IPS DF 4.7 (cell line): ENCODE measurements around the gene HNRNPM.

Source experiments
- DNase-seq: peaks from one replicate; pipeline ENCODE4 v3.0.0-alpha.2; 2013; ENCODE audit warnings: low spot score; ENCODE audit errors: extremely low read depth

HNRNPM gene

DNA sequence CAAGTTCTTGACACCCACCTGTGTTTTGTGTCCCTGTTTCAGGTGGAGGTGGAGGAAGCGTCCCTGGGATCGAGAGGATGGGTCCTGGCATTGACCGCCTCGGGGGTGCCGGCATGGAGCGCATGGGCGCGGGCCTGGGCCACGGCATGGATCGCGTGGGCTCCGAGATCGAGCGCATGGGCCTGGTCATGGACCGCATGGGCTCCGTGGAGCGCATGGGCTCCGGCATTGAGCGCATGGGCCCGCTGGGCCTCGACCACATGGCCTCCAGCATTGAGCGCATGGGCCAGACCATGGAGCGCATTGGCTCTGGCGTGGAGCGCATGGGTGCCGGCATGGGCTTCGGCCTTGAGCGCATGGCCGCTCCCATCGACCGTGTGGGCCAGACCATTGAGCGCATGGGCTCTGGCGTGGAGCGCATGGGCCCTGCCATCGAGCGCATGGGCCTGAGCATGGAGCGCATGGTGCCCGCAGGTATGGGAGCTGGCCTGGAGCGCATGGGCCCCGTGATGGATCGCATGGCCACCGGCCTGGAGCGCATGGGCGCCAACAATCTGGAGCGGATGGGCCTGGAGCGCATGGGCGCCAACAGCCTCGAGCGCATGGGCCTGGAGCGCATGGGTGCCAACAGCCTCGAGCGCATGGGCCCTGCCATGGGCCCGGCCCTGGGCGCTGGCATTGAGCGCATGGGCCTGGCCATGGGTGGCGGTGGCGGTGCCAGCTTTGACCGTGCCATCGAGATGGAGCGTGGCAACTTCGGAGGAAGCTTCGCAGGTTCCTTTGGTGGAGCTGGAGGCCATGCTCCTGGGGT lies 41.0 kb downstream of the HNRNPM start:
- no peak for DNase-seq

DNA sequence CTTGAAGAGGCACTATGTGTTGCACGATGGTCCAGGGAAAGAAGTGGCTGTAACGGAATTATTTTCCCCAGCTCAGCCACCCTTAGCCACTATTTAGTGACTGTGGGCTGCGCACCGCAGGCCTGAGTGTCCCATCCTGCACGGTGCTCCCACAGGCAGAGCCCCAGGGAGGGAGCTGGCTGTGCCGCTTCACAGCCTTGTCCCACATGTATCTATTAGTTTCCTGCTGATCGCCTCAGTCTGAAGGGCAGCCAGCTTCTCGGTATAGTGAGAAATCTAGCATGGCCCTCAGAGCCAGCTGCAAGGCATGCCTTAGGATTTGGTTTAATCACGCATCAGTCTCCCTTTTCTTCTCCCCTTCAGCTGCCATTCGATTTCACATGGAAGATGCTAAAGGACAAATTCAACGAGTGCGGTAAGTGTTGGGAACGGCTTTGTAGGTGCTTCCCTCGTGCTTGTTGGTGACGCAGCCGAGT lies 41.9 kb downstream of the HNRNPM start:
- DNase-seq = no peak

DNA sequence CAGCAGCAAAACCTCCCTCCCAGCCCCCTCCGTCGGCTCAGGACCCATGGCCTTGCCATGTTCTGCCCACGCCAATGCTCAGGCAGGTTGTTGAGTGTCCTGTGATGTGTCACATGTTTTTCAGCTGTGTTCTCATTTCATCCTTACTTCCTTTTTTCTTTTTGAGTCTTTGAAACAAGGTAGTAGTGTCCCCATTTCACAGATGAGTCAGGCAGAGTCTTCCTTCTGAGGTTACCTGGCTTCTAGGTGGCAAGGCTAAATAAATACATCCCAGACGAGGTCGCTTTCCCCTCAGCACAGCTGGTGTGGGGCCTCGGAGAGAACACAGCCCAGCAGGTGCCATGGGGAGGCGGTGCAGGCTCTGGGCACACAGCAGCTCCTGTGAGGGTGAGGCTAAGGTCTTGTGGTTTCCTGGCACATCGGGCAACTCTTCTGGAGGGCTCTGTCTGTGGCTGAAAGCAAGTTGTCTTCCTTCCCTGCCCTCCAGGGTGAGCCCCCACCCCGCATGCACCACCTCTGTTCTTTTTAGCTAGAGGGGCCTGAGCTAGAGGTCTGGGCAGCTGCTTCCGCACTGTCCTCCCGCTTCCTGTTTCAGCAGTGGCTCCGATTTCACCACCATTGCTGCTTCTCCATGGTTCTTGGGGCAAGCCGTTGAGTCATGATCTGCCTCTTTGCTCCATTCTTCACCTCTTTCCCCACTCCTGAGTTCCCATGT lies 42.5 kb downstream of the HNRNPM start:
- no peak for DNase-seq

DNA sequence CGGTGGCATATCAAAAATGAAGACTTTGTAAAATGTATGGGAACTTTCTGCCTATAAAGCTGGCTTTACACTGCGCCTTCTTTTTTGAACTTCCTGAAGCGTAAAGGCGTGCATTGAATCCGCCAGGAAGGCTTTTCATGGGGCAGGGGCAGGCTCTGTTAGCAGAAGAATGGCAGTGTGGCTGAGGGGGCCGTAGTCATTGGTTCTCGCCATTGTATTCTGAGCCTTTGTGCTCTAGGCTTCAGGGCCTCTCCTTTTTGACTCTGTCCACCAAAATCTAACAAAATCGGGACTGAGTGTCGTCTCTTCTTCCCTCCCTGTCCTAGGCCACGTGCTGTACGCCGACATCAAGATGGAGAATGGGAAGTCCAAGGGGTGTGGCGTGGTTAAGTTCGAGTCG lies 43.6 kb downstream of the HNRNPM start:
- DNase-seq = no peak

DNA sequence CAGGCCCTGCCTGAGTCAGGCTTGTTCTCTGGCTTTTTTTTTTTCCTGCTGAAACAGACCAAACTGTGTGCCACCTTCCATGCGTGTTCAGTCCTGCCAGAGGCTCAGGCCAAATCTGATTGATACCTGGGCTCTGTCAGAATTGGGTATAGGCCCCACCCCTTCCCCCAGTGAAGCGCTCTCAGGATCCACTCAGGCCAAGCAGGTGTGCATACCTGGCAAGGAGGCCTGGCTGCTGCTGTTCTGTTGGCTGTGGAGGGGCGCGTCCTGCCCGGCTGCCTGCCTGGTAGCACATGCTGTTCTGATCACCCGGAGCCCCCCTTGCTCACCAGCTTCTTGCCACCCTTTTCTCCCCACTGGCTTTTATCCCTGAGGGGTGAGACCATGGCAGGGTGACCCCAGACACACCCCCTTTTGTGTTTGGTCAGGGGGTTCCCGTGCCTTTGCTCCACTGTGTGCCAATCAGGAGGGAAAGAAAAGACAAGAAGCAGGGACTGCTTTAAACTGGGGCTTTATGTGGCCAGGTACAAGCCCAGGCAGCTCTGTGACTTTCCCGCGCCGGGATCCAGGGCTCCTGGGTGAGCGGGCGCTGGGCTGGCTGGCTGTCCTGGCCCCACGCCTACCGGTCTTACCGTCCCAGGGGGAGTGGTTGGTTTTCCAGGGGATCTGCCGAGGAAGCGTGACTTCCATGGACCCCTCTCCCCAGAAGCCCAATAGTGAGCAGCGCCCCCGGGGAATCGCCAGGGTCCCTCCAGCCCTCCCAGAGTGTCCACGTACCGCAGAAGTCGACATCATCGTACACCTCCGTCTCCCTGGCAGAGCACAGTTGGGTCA lies 45.0 kb downstream of the HNRNPM start:
- DNase-seq = no peak

DNA sequence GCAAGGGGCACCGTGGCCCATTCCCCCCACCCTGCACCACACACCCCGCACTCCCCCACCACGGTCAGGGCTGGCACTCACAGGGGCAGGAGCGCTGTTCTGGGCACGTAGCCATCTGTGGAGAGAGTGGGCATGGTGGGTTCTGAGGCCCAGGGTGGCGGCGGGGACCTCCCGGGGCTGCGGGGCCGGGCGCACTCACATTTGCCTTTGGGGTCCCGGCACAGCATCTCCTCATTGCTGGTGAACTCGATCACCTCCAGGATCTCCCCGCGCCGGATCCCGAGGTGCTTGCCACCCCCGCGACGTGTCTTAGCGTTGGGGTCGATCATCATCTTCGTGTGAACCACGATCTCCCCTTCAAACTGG lies 45.6 kb downstream of the HNRNPM start:
- no peak for DNase-seq

DNA sequence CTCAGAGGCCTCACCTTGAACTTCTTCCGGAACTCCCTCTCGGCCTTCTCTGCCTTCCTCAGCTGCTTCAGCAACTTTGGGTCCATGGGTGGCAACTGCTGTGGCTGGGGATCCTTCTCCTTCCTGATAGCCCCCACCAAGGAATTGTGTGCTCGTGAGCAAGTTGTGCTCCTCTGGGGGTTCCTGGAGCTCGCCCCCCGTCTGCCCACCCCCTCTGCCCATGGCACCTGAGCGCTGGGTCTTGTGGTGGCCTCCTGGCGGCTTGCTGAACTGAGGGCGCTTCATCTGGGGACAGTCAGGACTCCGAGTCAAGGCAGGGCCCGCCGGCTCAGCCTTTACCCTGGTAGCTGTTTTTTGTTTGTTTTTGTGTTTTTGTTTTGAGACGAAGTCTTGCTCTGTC lies 46.1 kb downstream of the HNRNPM start:
- DNase-seq = no peak

DNA sequence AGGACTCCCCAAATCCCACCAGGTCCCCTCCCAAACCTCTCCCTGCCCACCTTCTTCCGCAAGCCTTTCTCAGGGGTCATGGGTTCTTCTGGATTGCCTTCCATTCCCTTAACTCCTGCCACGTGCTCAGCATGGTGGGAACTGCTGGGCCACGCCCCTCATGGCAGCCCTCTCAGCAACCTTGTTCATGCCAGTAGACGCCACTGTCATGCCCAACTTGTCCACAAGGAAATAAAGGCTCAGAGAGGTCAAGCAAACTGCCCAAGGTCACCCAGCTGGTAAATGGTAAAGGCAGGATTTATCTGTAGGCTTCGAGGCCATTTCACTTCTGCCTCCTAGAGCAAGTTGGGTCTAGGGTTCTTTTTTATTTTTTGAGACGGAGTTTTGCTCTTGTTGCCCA lies 46.8 kb downstream of the HNRNPM start:
- no peak for DNase-seq

DNA sequence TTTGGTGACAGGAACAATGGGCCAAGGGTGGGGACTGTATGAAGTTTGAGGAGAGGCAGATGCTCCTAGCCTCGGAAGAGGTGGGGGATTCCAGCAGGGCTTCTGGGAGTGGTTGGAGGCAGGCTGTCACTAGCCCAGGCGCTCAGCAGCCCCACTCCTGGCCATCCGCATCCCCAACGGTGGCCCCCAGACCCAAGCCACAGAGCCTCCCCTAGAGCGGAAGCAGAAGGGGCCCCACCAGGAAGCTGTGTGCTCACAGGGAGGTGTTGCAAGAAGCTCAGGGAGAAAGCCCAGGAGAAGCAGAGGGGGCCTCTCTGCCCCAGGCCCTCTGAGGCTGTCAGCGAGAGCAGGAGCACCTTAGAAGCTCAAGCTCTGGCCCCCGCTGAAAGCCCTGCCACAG lies 49.4 kb downstream of the HNRNPM start:
- no peak for DNase-seq

DNA sequence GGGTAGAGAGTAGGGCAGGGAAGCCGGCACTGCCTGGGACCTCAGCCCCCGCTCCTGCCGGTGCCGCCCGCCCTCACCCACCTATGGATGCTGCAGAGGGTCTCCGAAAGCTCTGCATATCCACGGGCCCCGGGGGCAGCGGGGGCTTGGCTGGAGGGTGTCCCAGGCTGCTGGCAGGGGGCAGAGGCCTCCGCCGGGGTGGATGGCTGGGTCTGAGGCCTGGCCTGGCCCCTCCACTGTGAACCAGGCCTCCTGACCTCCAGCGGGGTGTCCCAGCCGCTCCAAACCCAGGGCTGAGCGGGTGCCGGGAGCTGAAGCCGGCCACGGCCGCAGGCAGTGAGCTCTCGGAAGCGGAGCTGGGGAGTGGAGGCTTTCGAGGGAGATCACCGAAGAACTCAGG lies 53.5 kb downstream of the HNRNPM start:
- DNase-seq = no peak

DNA sequence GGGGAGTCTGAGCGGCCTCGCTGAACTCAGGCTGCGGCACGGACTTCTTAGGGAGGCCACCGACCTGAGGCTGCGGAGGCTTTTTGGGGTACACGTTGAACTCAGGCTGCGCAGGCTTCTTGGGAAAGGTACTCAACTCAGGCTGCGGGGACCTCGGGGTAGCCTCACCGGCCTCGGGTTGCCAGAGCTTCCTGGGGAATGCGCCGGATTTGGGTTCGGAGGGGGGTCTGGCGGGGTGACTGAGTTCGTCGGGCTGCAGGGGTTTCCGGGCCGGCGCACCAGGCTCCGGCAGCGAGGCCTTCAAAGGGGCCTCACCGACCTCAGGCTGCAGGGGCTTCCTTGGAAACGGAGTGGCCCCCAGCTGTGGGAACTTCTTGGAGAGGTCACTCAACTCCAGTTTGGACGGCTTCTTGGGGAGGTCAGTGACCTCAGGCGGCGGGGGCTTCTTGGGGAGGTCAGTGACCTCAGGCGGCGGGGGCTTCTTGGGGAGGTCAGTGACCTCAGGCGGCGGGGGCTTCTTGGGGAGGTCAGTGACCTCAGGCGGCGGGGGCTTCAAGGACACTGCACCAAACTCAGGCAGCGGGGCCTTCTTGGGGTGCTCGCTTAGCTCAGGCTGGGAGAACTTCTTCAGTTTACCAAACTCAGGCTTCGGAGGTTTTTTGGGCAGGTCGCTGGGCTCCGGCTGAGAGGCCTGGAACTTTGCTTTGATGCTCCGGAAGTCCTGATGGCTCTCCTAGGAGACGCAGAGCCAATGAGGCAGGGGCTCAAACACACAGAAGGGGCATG lies 54.5 kb downstream of the HNRNPM start:
- no peak for DNase-seq

DNA sequence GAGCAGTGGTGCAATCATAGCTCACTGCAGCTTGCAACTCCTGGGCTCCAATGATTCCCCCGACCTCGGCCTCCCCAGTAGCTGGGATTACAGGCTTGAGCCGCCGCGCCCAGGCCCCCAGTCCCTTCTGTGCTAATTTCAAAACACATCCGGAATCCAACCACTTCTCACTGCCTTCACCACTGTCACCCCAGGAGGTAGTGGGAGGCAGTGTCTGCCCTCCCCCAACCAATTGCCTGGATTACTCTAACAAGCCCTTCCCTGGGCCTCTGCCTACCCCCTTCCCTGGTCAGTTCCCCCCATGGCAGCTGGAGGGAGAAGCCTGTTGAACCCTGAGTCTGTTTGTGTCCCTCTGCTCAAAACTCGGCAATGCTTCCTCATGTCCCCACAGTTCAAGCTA lies 55.4 kb downstream of the HNRNPM start:
- DNase-seq = no peak

DNA sequence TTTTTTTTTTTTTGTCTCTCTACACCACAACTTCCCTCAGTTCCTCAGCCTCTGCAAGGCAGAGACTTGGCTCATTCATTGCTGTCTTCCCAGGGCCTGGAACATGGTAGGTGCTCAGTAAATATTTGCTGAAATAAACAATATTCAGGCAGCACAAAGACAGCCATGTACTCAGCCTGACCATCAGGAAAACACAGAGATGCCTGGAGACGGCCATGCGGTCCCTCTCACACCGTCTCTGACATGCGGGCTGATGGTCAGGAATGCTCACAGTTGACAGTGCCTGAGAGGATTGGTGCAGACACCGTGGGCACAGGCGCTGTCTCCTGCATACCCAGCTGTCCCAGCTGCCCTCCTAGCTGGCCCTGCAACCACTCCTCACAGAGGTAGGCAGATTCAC lies 56.7 kb downstream of the HNRNPM start:
- DNase-seq = no peak

DNA sequence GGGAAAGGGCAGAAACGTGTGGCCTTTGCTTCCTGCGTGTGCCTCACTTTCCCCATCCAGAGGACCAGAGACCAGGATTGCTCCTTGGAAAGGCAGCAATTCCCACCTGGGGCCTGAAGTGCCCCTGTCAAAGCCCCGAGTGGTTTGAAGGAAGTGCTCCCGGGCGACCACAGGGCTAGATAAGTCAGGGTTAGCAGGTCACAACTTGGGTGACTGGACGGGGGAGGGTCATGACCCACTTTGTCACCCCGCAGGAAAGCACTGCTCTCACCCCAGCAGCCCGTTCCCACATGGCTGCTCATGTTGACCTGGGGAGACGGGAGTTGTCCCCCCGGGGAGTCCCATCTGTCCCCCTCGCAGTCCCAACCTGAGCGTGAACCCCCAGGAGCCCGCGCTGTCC lies 57.2 kb downstream of the HNRNPM start:
- DNase-seq = no peak

DNA sequence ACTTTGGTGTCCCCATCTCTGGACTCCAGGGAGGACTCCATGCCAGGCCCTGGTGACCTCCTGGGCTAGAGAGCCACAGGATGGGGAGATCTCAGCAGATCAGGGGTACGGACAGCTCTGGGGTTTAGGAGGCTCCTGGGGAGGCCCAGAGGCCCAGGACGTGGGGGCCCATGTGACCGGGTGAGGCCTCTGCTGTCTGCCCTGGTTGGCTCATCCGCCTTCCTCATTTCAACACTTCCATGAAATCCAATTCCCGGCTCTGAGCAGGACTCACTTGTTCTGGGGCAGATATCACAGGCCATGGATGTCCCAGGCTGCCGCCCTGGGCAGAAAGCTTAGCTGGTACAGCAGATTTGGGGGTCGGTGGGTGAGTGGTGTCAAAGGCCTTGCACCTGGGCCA lies 58.7 kb downstream of the HNRNPM start:
- DNase-seq = no peak

DNA sequence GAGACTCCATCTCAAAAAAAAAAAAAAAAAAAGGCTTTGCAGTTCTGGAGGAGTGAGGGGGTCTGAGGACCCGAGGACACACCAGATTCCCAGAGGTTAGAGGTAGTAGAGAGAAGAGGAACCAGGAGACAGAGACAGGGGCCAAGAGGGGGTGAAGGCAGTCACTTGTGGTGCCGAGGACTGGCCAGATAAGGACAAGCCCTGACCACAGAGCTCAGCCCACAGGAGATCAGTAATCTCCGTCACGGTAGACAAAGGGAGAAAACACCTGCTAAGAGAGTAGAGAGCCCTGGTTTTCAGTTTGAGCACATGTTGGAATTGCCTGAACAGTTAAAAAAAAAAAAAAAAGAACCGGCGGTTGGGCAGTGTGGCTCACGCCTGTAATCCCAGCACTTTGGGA lies 59.4 kb downstream of the HNRNPM start:
- DNase-seq = no peak

DNA sequence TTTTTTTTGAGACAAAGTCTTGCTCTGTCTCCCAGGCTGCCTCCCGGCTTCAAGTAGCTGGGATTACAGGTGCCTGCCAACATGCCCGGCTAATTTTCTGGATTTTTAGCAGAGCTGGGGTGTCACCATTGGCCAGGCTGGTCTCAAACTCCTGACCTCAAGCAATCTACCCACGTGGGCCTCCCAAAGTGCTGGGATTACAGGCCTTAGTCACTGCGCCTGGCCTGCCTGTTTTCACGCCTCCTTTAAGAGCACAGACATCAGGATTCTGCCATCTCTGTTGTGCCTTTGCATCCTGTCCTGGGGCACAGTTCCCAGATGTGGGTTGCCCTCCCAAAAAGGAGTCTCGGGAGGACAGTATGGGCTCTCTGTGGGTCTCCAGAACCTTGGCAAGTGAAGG lies 60.1 kb downstream of the HNRNPM start:
- DNase-seq = no peak

DNA sequence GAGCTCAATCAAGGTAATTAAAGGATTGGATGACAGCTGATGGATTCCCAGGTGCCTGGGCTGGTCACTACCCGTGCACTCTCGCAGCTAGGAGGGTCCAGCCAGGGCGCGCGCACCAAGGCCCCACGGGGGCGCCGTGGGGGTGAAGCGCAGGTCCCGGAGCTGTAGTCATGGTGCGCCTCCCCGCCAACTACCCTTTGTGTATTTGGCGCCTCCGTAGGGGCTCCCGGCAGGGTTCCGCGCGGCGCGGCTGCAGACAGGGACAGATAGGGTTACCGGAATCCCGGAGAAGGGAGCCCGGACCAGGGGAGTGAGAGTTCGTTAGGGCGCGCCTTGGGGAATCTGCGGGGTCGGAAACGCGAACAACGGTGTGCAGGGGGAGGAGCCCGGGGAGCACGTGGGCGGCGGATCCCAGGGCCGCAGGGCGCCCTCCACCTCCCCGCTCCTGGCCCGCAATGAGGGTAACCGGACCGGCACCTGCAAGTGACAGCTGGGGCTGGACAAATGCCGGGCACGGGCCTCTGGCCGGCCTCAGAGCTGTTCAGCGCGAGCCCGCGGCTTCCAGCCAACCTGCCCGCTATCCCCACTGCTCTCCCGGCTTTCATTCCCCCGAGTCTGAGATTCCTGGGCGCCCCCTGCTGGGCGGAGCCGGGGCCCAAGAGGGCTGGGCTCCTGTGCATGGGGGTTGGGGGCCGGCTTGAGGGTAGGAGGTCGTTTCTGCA lies 61.1 kb downstream of the HNRNPM start:
- no peak for DNase-seq

DNA sequence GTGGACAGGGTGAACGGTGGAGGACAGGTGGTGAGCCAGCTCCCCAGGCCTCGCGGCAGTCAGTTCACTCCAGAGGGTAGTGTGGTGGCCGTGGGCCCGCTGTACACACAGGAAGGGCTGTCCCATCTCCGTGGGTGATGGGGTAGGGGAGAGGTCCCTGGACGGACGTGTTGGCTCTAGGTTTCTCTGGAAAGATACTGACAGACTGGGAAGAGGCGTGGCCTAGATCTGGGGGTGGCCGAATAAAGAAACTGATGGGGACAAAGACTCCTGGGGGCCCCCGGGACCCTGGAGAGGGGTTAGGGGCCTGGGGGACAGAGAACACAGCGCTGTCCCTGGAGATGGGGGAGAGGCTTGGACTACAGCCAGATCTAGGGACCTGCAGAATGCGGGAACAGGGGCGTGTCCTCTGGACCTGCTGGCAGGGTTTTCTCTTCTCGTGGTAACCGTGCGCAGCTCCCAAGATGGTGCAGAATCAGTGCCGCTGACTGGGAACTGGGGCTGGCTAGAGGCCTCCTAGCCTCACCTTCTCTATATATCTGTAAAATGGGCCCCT lies 61.7 kb downstream of the HNRNPM start:
- DNase-seq = no peak

DNA sequence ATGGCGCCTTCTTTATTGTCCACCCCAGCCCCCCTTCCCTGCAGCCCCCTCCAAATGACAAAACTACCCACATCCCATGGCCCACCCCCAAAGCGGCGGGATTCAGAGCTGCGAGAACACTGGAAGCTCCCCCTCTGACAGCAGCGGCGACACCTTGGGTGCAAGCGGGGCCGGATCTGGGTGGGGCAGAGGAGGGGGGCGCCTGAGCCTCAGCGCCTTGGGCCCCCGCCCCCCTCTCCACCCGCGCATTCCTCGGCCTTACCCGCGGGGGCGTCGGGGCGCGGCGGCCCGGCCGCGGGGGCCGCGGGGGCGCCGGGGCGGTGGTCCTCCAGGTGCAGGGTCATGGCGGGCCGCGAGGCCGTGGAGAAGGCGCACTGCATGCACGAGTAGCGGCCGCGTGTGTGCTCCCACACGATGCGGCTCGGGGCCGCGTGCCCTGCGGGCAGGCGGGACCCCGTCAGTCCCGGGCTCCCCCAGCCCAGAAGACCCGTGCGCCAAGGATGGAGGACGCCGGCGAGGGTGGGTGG lies 65.9 kb downstream of the HNRNPM start:
- no peak for DNase-seq
